Measurements from ENCODE around the gene TSGA10IP.

GRCh38 chr11:66007201-66007634 lies 61.9 kb downstream of the TSGA10IP start:
- TF ChIP-seq, protein P1, sequence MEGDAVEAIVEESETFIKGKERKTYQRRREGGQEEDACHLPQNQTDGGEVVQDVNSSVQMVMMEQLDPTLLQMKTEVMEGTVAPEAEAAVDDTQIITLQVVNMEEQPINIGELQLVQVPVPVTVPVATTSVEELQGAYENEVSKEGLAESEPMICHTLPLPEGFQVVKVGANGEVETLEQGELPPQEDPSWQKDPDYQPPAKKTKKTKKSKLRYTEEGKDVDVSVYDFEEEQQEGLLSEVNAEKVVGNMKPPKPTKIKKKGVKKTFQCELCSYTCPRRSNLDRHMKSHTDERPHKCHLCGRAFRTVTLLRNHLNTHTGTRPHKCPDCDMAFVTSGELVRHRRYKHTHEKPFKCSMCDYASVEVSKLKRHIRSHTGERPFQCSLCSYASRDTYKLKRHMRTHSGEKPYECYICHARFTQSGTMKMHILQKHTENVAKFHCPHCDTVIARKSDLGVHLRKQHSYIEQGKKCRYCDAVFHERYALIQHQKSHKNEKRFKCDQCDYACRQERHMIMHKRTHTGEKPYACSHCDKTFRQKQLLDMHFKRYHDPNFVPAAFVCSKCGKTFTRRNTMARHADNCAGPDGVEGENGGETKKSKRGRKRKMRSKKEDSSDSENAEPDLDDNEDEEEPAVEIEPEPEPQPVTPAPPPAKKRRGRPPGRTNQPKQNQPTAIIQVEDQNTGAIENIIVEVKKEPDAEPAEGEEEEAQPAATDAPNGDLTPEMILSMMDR (IDR thresholded peaks at IDR 0.05 in 8 of 11, conservative IDR thresholded peaks at IDR 0.05 in 3 of 11), result no peak
- TF ChIP-seq POLR2AphosphoS5 (IDR thresholded peaks at IDR 0.05) (no peak), POLR2A (IDR thresholded peaks at IDR 0.05) (no peak)
